ENCODE measurements around the gene B4GAT1.

The B4GAT1 gene

GRCh38 chr11:66368484-66368883, 21.1 kb upstream of the B4GAT1 start:
- no peaks in the 10 kb centered on the region for H4K20me1 ChIP-seq (ENCODE audit: insufficient read depth, low read length)
- H2AFZ ChIP-seq (ENCODE audit: low read length), result no peak overlapping the region
- H3K27me3 ChIP-seq (ENCODE audit: insufficient read depth, low read length), result no peaks in the 10 kb centered on the region
- no peak overlapping the region for H3K9ac ChIP-seq (ENCODE audit: low read length)
- H3F3A ChIP-seq (ENCODE audit: insufficient read depth, low read length), result peaks cover 6% of the 10 kb centered on the region
- H3K36me3 ChIP-seq (ENCODE audit: insufficient read depth, low read length), result peaks cover 61% of the 10 kb centered on the region
- H3K4me3 ChIP-seq (ENCODE audit: low read depth, low read length, poor library complexity, severe bottlenecking), result no peak overlapping the region
- H3K79me2 ChIP-seq (ENCODE audit: insufficient read depth, low read length), result peaks cover 4% of the 10 kb centered on the region; the same call in 1 of the 2 replicates
- no peaks in the 10 kb centered on the region for H3K9me3 ChIP-seq (ENCODE audit: low read length)
- TF ChIP-seq CTCF (IDR thresholded peaks at IDR 0.05; ENCODE audit: low read length), result no peak
- no peak for TF ChIP-seq EZH2 (IDR thresholded peaks at IDR 0.05; ENCODE audit: borderline replicate concordance, low read length)
- H3K4me1 ChIP-seq (ENCODE audit: insufficient read depth, low read length, severe bottlenecking), result peaks cover 21% of the 10 kb centered on the region
- H3K4me2 ChIP-seq (ENCODE audit: low read length), result no peak overlapping the region
- no peaks in the 10 kb centered on the region for H3K9me2 ChIP-seq (ENCODE audit: low read depth, low read length)
- H3K27ac ChIP-seq (ENCODE audit: low read depth, low read length, poor library complexity, severe bottlenecking), result no peak overlapping the region

GRCh38 chr11:66367561-66368312, 20.3 kb upstream of the B4GAT1 start:
- peaks cover 68% of the 10 kb centered on the region for H3K36me3 ChIP-seq (ENCODE audit: insufficient read depth, low read length)
- H3K79me2 ChIP-seq (ENCODE audit: insufficient read depth, low read length), result peaks cover 4% of the 10 kb centered on the region; the same call in 1 of the 2 replicates
- no peaks in the 10 kb centered on the region for H4K20me1 ChIP-seq (ENCODE audit: insufficient read depth, low read length)
- peaks cover under 1% of the 10 kb centered on the region; the same call in 1 of the 2 replicates for H3F3A ChIP-seq (ENCODE audit: insufficient read depth, low read length)
- no peak overlapping the region for H3K27ac ChIP-seq (ENCODE audit: low read depth, low read length, poor library complexity, severe bottlenecking)
- no peaks in the 10 kb centered on the region for H3K27me3 ChIP-seq (ENCODE audit: insufficient read depth, low read length)
- H3K4me2 ChIP-seq (ENCODE audit: low read length), result no peak overlapping the region
- H3K9me3 ChIP-seq (ENCODE audit: low read length), result no peaks in the 10 kb centered on the region
- H3K9me2 ChIP-seq (ENCODE audit: low read depth, low read length), result no peaks in the 10 kb centered on the region
- H3K4me1 ChIP-seq (ENCODE audit: insufficient read depth, low read length, severe bottlenecking), result peaks cover 20% of the 10 kb centered on the region
- TF ChIP-seq CTCF (IDR thresholded peaks at IDR 0.05; ENCODE audit: low read length) (no peak), EZH2 (IDR thresholded peaks at IDR 0.05; ENCODE audit: borderline replicate concordance, low read length) (no peak)
- H3K4me3 ChIP-seq (ENCODE audit: low read depth, low read length, poor library complexity, severe bottlenecking), result no peak overlapping the region
- no peak overlapping the region for H2AFZ ChIP-seq (ENCODE audit: low read length)
- no peak overlapping the region for H3K9ac ChIP-seq (ENCODE audit: low read length)

- Histone ChIP-seq H3K4me1 (ENCODE audit: insufficient read depth, low read length, severe bottlenecking) (peaks cover 12% of the 10 kb centered on the region), H3K4me2 (ENCODE audit: low read length) (no peak overlapping the region), H3K36me3 (ENCODE audit: insufficient read depth, low read length) (peaks cover 76% of the 10 kb centered on the region), H3K9me2 (ENCODE audit: low read depth, low read length) (no peaks in the 10 kb centered on the region), H3K9ac (ENCODE audit: low read length) (no peak overlapping the region), H3K27ac (ENCODE audit: low read depth, low read length, poor library complexity, severe bottlenecking) (no peak overlapping the region), H3K4me3 (ENCODE audit: low read depth, low read length, poor library complexity, severe bottlenecking) (no peak overlapping the region), H4K20me1 (ENCODE audit: insufficient read depth, low read length) (no peaks in the 10 kb centered on the region), H3F3A (ENCODE audit: insufficient read depth, low read length) (no peaks in the 10 kb centered on the region), H2AFZ (ENCODE audit: low read length) (no peak overlapping the region), H3K27me3 (ENCODE audit: insufficient read depth, low read length) (no peaks in the 10 kb centered on the region), H3K9me3 (ENCODE audit: low read length) (no peaks in the 10 kb centered on the region), H3K79me2 (ENCODE audit: insufficient read depth, low read length) (peaks cover 4% of the 10 kb centered on the region; the same call in 1 of the 2 replicates)
- TF ChIP-seq EZH2 (IDR thresholded peaks at IDR 0.05; ENCODE audit: borderline replicate concordance, low read length) (no peak), CTCF (IDR thresholded peaks at IDR 0.05; ENCODE audit: low read length) (no peak)
Observed at GRCh38 chr11:66366844-66367477, 19.5 kb upstream of the B4GAT1 start.
